Ectodermal cell (in vitro differentiated cells): ENCODE results near the gene EGFR.

Source experiments
- H3K27ac ChIP-seq: 2 replicates; pipeline ENCODE4 v1.7.0; 2013; ENCODE audit warnings: mild to moderate bottlenecking, low read depth, low read length; ENCODE audit not compliant: insufficient read depth, poor library complexity, severe bottlenecking
- H3K27me3 ChIP-seq: 2 replicates; pipeline ENCODE4 v1.7.0; 2013; ENCODE audit warnings: mild to moderate bottlenecking, low read length; ENCODE audit not compliant: insufficient read depth, control insufficient read depth, poor library complexity, severe bottlenecking
- H3K36me3 ChIP-seq: one replicate; pipeline ENCODE4 v1.7.0; 2013; ENCODE audit warnings: low read length; ENCODE audit not compliant: control insufficient read depth, insufficient read depth
- H3K4me1 ChIP-seq: one replicate; pipeline ENCODE4 v1.7.0; 2013; ENCODE audit warnings: low read length; ENCODE audit not compliant: control insufficient read depth, insufficient read depth
- H3K4me3 ChIP-seq: 2 replicates; pipeline ENCODE4 v1.7.0; 2013; ENCODE audit warnings: low read depth, low read length, control low read depth; ENCODE audit not compliant: insufficient read depth
- H3K9me3 ChIP-seq: 2 replicates; pipeline ENCODE4 v1.7.0; 2013; ENCODE audit warnings: mild to moderate bottlenecking, low read length, moderate library complexity; ENCODE audit not compliant: control insufficient read depth
- WGBS, 2 experiments: methylation state at CpG; one replicate each; pipeline ENCODE4 v1.1.7; 2013; ENCODE audit warnings: missing lambda C conversion rate in 2 of 2; 5-methylcytosine and 5-hydroxymethylcytosine counted together

Gene EGFR

DNA sequence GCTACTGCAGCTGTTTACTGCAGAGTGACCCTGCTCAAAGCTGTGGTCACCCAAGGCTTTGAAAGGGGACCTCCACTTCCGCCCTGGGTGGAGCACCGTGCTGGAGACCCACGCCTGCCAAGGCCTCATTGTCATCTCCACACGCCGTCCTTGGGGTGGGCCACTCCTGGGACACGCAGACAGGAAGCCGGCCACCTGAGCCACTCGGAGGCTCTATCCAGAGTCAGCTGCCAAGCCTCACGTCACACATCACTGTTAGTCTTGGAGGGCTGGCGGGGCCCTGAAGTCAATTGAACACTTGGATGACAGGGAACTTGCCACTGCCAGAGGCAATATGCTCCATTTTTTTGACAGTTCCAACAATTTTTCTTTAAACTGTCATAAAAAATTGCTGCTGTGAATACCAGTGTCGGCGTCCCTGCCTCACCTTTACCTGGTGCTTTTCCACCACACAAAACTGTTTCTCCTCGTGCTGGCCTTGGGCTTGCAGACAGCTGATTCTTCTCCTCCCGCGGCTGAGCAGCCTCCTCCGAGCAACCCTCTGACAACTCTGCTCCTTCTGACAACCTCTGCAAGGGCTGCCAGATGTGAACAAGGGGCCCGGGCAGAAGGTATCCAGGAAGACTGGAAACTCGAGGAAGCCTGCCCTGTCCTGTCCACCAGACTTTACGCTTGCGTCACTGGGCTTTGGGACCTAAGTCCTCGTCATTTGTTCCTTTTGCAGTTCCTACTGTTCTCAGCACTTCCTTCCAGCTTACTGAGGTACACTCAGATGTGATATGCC lies 81.9 kb downstream of the EGFR start:
- H3K36me3 ChIP-seq = no peaks in the 10 kb centered on the region
- H3K4me1 ChIP-seq = peaks cover 6% of the 10 kb centered on the region
- no peaks in the 10 kb centered on the region for H3K9me3 ChIP-seq
- no peak overlapping the region for H3K4me3 ChIP-seq
- 92 to 93% methylated on average over 21 of the region's 21 CpGs for WGBS, 2 experiments
- H3K27me3 ChIP-seq = no peaks in the 10 kb centered on the region
- H3K27ac ChIP-seq = no peak overlapping the region

DNA sequence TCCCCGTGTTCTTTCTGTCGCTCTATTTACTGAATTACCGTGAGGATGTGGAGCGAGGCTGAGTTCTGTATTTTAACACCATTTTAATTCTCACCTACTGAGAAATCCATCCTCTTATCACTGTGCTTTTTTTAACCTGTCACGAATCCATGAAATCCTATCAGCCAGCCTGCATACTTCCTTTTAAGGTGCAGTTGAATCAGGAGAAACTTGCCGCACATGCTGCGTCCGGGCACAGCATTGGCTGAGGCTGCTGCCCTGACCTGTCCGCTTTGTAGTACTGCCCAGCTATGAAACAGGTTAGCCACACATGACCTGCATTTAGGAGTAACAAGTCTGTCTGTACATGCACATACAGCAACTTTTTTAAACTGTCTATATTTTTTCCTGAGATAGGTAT lies 82.5 kb downstream of the EGFR start:
- Histone ChIP-seq H3K9me3 (no peaks in the 10 kb centered on the region), H3K27ac (no peak overlapping the region), H3K27me3 (no peaks in the 10 kb centered on the region), H3K4me1 (peaks cover 6% of the 10 kb centered on the region), H3K4me3 (no peak overlapping the region), H3K36me3 (no peaks in the 10 kb centered on the region)
- 94% methylated on average over 9 of the region's 9 CpGs for WGBS, 2 experiments

DNA sequence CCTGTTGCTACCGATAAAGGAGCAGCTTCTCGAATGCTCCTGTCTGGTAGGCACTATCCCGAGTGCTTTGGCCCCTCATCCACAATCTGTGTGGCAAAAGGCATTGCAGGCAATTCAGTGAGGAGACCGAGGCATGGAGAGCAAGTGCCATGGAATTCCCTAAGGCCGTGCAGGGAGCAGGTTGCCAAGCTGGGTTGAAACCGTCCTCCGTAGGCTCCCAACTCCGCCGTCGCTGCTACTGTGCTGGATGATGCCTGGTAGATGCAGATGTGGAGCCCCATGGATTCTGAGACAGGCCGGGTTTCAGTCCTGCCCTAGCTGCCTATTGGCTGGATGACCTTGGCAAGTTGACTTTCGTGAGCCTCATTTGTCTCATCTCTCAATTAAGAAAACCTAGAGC lies 85.3 kb downstream of the EGFR start:
- WGBS, 2 experiments = 91 to 93% methylated on average over 12 of the region's 12 CpGs
- Histone ChIP-seq H3K27me3 (no peaks in the 10 kb centered on the region), H3K27ac (no peak overlapping the region), H3K4me3 (no peak overlapping the region), H3K4me1 (peaks cover 5% of the 10 kb centered on the region), H3K9me3 (no peaks in the 10 kb centered on the region), H3K36me3 (no peaks in the 10 kb centered on the region)

DNA sequence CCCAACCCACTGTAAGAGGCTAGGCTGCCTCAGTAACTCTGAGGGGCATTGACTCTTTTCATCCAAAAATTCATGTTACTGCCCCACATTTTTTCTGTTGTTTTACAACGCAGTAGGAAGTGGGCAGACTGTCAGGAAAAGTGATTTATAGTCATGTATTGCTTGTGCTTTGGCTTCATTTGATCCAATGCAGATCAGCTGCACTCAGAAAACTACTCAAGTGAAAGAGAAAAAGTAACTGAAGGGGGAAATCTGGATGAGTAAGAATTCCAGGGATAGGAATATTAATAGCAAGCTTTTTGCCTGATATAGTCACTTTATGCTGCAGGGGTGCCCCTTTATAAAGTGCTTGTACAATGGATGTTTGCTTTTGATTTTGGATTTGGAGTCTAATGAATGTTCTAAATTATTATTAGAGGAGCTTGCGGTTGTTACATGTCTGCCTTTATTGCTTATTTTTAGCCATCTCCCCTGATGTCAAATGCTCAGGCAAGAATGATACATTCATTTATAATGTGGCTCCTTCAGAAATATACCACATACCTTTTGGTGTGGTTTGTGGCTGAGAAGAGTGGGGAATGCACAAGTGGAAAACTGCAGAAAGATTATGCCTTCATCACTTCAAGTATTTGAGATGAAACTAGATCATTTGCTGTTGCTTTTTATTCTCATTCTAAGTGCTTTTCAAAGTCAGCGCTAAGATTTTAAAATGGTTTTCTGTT lies 86.1 kb downstream of the EGFR start:
- whole genome bisulfite sequencing, 2 experiments = 95 to 97% methylated on average over 3 of the region's 3 CpGs
- Histone ChIP-seq H3K27me3 (no peaks in the 10 kb centered on the region), H3K4me3 (no peak overlapping the region), H3K27ac (no peak overlapping the region), H3K4me1 (peaks cover 5% of the 10 kb centered on the region), H3K36me3 (no peaks in the 10 kb centered on the region), H3K9me3 (no peaks in the 10 kb centered on the region)

GRCh38 chr7:55105952-55106351 lies 87.1 kb downstream of the EGFR start:
- H3K4me1 ChIP-seq = peaks cover 10% of the 10 kb centered on the region
- no peak overlapping the region for H3K4me3 ChIP-seq
- H3K27ac ChIP-seq = no peak overlapping the region
- no peaks in the 10 kb centered on the region for H3K27me3 ChIP-seq
- H3K9me3 ChIP-seq = no peaks in the 10 kb centered on the region
- 87 to 94% methylated on average over 6 of the region's 6 CpGs for whole genome bisulfite sequencing, 2 experiments
- no peaks in the 10 kb centered on the region for H3K36me3 ChIP-seq

DNA sequence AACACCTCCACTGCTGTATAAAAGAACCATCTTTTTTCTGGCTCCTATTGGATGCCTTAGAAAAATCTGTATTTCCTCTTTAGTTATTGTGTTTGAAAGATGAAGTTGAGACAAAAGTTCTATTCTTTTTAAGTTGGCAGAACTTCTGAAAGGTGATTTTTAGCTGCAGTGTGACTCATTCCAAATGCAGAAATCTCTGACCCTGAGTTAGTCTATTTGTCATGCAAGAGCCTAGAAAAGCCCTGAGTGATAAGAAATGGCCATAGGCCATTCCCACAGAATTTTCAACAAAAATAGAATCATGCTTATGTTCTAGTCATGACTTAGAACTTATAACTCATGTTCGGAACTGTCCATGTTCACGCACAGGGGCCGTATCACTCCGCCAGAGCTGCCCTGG lies 89.1 kb downstream of the EGFR start:
- 96% methylated on average over 4 of the region's 4 CpGs for WGBS, 2 experiments
- Histone ChIP-seq H3K4me3 (no peak overlapping the region), H3K36me3 (no peaks in the 10 kb centered on the region), H3K27me3 (no peaks in the 10 kb centered on the region), H3K4me1 (peaks cover 10% of the 10 kb centered on the region), H3K9me3 (no peaks in the 10 kb centered on the region), H3K27ac (no peak overlapping the region)

DNA sequence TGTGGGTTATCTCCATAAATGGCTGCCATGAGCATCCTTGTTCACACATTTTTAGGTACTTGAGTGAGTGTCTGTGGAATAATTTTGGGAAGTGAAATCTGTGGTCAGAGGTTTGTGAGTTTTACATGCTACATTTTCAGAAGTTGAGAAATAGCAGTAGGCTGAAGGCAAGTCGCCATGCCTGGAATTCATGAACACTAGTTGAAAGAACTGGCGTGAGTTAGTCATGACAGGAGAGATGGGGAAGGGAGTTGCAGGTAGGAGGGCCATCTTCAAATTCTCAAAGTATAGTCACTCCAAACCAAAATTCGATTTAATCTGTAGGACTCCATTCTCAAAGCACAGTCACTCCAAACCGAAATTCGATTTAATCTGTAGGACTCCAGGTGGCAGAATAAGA lies 89.6 kb downstream of the EGFR start:
- Histone ChIP-seq H3K4me3 (no peak overlapping the region), H3K27ac (no peak overlapping the region), H3K4me1 (peaks cover 10% of the 10 kb centered on the region), H3K9me3 (no peaks in the 10 kb centered on the region), H3K36me3 (no peaks in the 10 kb centered on the region), H3K27me3 (no peaks in the 10 kb centered on the region)
- WGBS, 2 experiments = 95 to 99% methylated on average over 5 of the region's 5 CpGs

DNA sequence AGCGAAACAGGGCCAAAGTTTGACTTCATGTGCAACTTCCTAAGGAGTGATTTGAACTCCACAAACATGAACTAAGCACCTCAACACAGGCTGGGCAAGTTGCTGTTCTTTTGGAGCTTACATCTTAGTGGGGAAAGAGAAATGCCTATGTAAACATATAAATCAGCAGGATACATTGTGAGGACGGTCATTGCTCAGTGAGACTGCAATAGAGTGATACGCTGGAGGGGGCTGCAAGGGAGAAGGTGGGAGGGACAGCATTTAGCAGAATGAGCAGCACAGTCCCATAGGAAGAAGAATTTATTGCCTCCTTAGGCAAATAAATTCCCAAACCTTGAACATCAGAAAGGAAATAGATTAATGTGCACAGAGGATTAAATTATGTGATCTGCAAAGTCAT lies 90.0 kb downstream of the EGFR start:
- WGBS, 2 experiments = 82 to 84% methylated on average over 3 of the region's 3 CpGs
- H3K27ac ChIP-seq = no peak overlapping the region
- no peaks in the 10 kb centered on the region for H3K9me3 ChIP-seq
- H3K36me3 ChIP-seq = no peaks in the 10 kb centered on the region
- no peaks in the 10 kb centered on the region for H3K27me3 ChIP-seq
- H3K4me3 ChIP-seq = no peak overlapping the region
- H3K4me1 ChIP-seq = peaks cover 10% of the 10 kb centered on the region

GRCh38 chr7:55109404-55110167 lies 90.8 kb downstream of the EGFR start:
- 50 to 56% methylated on average over 8 of the region's 8 CpGs for WGBS, 2 experiments
- H3K27ac ChIP-seq = no peak overlapping the region
- peaks cover 10% of the 10 kb centered on the region for H3K4me1 ChIP-seq
- H3K27me3 ChIP-seq = no peaks in the 10 kb centered on the region
- no peak overlapping the region for H3K4me3 ChIP-seq
- H3K36me3 ChIP-seq = no peaks in the 10 kb centered on the region
- H3K9me3 ChIP-seq = no peaks in the 10 kb centered on the region
